PC-3 (cell line): Measurements from ENCODE around the gene DHDH. TPM values are rescaled to one million over a fixed set of nuclear protein-coding genes. Genes with fewer than 3 reads are reported as not detected.
"Not testable (repeated sequence)": the region's sequence is repeated elsewhere in the genome, so short reads cannot be mapped to it uniquely, and the experiment has no call there.

Source experiments
- ATAC-seq: fragments of 200-7000 bp; cut with Tn5 transposase; 2 replicates; pipeline ENCODE4 v1.9.1; 2020; ENCODE audit warnings: mild to moderate bottlenecking, moderate library complexity
- BruUV-seq: library from RNA; stranded (reverse); fragments of 400-500 nt; replicated peaks from 2 replicates; lab custom pipeline; 2021; lab: Mats Ljungman, UMichigan
- CTCF ChIA-PET: fragments of 300-600 bp; sonication (Branson Sonifier 250); formaldehyde crosslinking; loops from one replicate; lab custom pipeline; 2022; ENCODE audit warnings: antibody characterized with exemption; lab: Charles Lee
- POLR2A ChIA-PET: fragments of 300-600 bp; sonication (Branson Sonifier 250); formaldehyde crosslinking; loops from one replicate; lab custom pipeline; 2022; ENCODE audit warnings: antibody characterized with exemption; ENCODE audit not compliant: unreplicated experiment; lab: Charles Lee
- DNase-seq: peaks from one replicate; pipeline ENCODE4 v3.0.0-alpha.2; 2015
- H2AFZ ChIP-seq: fragments of 300-600 bp; sonication (generic); 2 replicates; pipeline ENCODE4 v1.6.0; 2016; ENCODE audit warnings: antibody characterized with exemption, low read length
- H3F3A ChIP-seq: fragments of 300-600 bp; sonication (generic); one replicate; pipeline ENCODE4 v1.6.0; 2017; ENCODE audit warnings: antibody characterized with exemption, low read length, control low read depth, mild to moderate bottlenecking; ENCODE audit not compliant: unreplicated experiment
- H3K27ac ChIP-seq: fragments of 300-600 bp; sonication (generic); 2 replicates; pipeline ENCODE4 v1.5.1; 2016; ENCODE audit warnings: mild to moderate bottlenecking, low read length
- H3K27me3 ChIP-seq: fragments of 300-600 bp; sonication (generic); 2 replicates; pipeline ENCODE4 v1.6.1; 2016; ENCODE audit warnings: low read length, mixed read lengths
- H3K36me3 ChIP-seq: fragments of 300-600 bp; sonication (generic); 2 replicates; pipeline ENCODE4 v1.6.1; 2016; ENCODE audit warnings: low read depth, mixed run types, low read length, mixed read lengths
- H3K4me1 ChIP-seq: fragments of 300-600 bp; sonication (generic); 2 replicates; pipeline ENCODE4 v1.5.1; 2016; ENCODE audit warnings: low read length; ENCODE audit not compliant: insufficient read depth
- H3K4me2 ChIP-seq: fragments of 300-600 bp; sonication (generic); 2 replicates; pipeline ENCODE4 v1.6.0; 2016; ENCODE audit warnings: low read length
- H3K4me3 ChIP-seq: fragments of 300-600 bp; sonication (generic); 2 replicates; pipeline ENCODE4 v1.5.1; 2016; ENCODE audit warnings: mild to moderate bottlenecking, low read length, mixed read lengths
- H3K79me2 ChIP-seq: fragments of 300-600 bp; sonication (generic); 2 replicates; pipeline ENCODE4 v1.6.1; 2017; ENCODE audit warnings: low read length, mixed read lengths
- H3K9ac ChIP-seq: fragments of 300-600 bp; sonication (generic); 2 replicates; pipeline ENCODE4 v1.6.0; 2016; ENCODE audit warnings: mild to moderate bottlenecking, low read length
- H3K9me2 ChIP-seq: fragments of 300-600 bp; sonication (generic); replicated peaks from 2 replicates; pipeline ENCODE4 v1.6.1; 2016; ENCODE audit warnings: mixed run types, low read length, mixed read lengths
- H3K9me3 ChIP-seq: fragments of 300-600 bp; sonication (generic); 2 replicates; pipeline ENCODE4 v1.6.1; 2016; ENCODE audit warnings: low read length, mixed read lengths
- H4K20me1 ChIP-seq: fragments of 300-600 bp; sonication (generic); 2 replicates; pipeline ENCODE4 v1.6.1; 2016; ENCODE audit warnings: low read length, mixed read lengths
- CTCF ChIP-seq: fragments of 300-600 bp; sonication (generic); conservative IDR thresholded peaks from 2 replicates; pipeline ENCODE4 v1.5.1; 2017; ENCODE audit warnings: antibody characterized with exemption, low read depth, mild to moderate bottlenecking, low read length
- EZH2 ChIP-seq: fragments of 300-600 bp; sonication (generic); IDR thresholded peaks from one replicate; pipeline ENCODE4 v1.6.1; 2017; ENCODE audit warnings: antibody characterized with exemption, mild to moderate bottlenecking, low read length; ENCODE audit not compliant: unreplicated experiment
- EZH2phosphoT487 ChIP-seq: fragments of 300-600 bp; sonication (generic); IDR thresholded peaks from 2 replicates; pipeline ENCODE4 v1.6.1; 2018; ENCODE audit warnings: mild to moderate bottlenecking, antibody characterized with exemption, low read length, borderline replicate concordance
- intact Hi-C: fragments of 100-400 bp; cut with micrococcal nuclease; formaldehyde crosslinking; loops from 2 replicates; pipeline ENCODE4 v1.9.0; 2023
- total RNA-seq: library from RNA; depleted of rRNA; stranded (reverse); fragments of >200 nt; gene quantifications from 2 replicates; pipeline ENCODE4 v1.2.3, GENCODE V29; 2014

The DHDH gene
- total RNA-seq, 1 experiment from 2014 or later, result 1.8 TPM

GRCh38 chr19:48897181-48897580 lies 36.3 kb upstream of the DHDH start:
- ATAC-seq (no peak), DNase-seq (no peak)
- Histone ChIP-seq H3K27me3 (no peaks in the 10 kb centered on the region), H3K36me3 (no peaks in the 10 kb centered on the region), H3K4me2 (no peak overlapping the region), H3K79me2 (peaks cover 17% of the 10 kb centered on the region), H3K9ac (no peak overlapping the region), H2AFZ (no peak overlapping the region), H3K9me2 (no peaks in the 10 kb centered on the region), H3K9me3 (no peaks in the 10 kb centered on the region), H3K4me3 (no peak overlapping the region), H3K4me1 (peaks cover 5% of the 10 kb centered on the region; the same call in 1 of the 2 replicates), H3K27ac (no peak overlapping the region), H4K20me1 (no peaks in the 10 kb centered on the region), H3F3A (no peaks in the 10 kb centered on the region)
- no TSS peak for BruUV-seq
- ChIA-PET POLR2A (no interaction called here), CTCF (no interaction called here)
- intact Hi-C loops, result no loop called here
- TF ChIP-seq CTCF (no peak), EZH2 (no peak), EZH2phosphoT487 (no peak)

- H3K4me2 ChIP-seq, result peak overlapping the region; percentile 95
- H3K9me2 ChIP-seq, H3K36me3 ChIP-seq, H4K20me1 ChIP-seq, H3K27ac ChIP-seq, BruUV-seq, ATAC-seq, H3K27me3 ChIP-seq, POLR2A ChIA-PET, H2AFZ ChIP-seq, DNase-seq, intact Hi-C loops, H3K4me1 ChIP-seq, H3K9me3 ChIP-seq, CTCF ChIA-PET, H3F3A ChIP-seq: not testable (repeated sequence)
- H3K9ac ChIP-seq, result peak overlapping the region; percentile 85; the same call in 1 of the 2 replicates
- peaks cover 17% of the 10 kb centered on the region for H3K79me2 ChIP-seq
- H3K4me3 ChIP-seq, result peak overlapping the region; percentile 91; the same call in 1 of the 2 replicates
Observed at GRCh38 chr19:48899386-48899749, 34.1 kb upstream of the DHDH start.

- CTCF ChIA-PET, result no interaction called here
- ATAC-seq, result peak; percentile 97
- H3K27me3 ChIP-seq, result no peaks in the 10 kb centered on the region
Observed at GRCh38 chr19:48899781-48900476, 33.6 kb upstream of the DHDH start, which contains the start of gene NUCB1. NUCB1 (plus strand) TSS chr19:48900312; CDS start chr19:48900797, 485 bp downstream.

More at GRCh38 chr19:48899781-48900476, 33.6 kb upstream of the DHDH start, which contains the start of gene NUCB1:
- Histone ChIP-seq H3K79me2 (peaks cover 17% of the 10 kb centered on the region), H2AFZ (peak within 1 kb of the TSS; percentile 86), H3K9me3 (no peaks in the 10 kb centered on the region), H3K27ac (peak within 1 kb of the TSS; percentile 38; the same call in 1 of the 2 replicates), H3F3A (no peaks in the 10 kb centered on the region), H3K4me1 (peaks cover 5% of the 10 kb centered on the region; the same call in 1 of the 2 replicates), H3K9ac (peak within 1 kb of the TSS; percentile 85), H3K4me3 (peak within 1 kb of the TSS; percentile 91), H4K20me1 (no peaks in the 10 kb centered on the region), H3K9me2 (no peaks in the 10 kb centered on the region), H3K36me3 (no peaks in the 10 kb centered on the region), H3K4me2 (peak within 1 kb of the TSS; percentile 95)
- BruUV-seq, result TSS peak; percentile 99
- peak; percentile 96 for DNase-seq
- POLR2A ChIA-PET, result interaction anchor here (0.6 kb wide), 1 partner anchor 27 kb away, joined by 3 read pairs; no protein-coding TSS in a partner anchor
- intact Hi-C loops, result no loop called here
- TF ChIP-seq EZH2phosphoT487 (no peak), CTCF (no peak; the same call in 1 of the 2 replicates), EZH2 (no peak)
